Esophagus (tissue), 2 donors: ENCODE measurements around the gene SC5D. TPM values are rescaled to one million over a fixed set of nuclear protein-coding genes. Genes with fewer than 3 reads are reported as not detected.
A peak's percentile ranks its signal among the peaks of the same experiment; 100 is the strongest.

Source experiments
- H3K27ac ChIP-seq, 2 donors: one replicate each; pipeline ENCODE4 v1.5.1; 2013; ENCODE audit warnings: low read depth in 2 of 2, mild to moderate bottlenecking in 2 of 2, inconsistent platforms in 1 of 2, low read length in 1 of 2, moderate library complexity in 1 of 2
- H3K27me3 ChIP-seq, 2 donors: one replicate each; pipeline ENCODE4 v1.6.1; 2013; ENCODE audit warnings: low read length in 2 of 2, control low read depth in 1 of 2, mild to moderate bottlenecking in 1 of 2; ENCODE audit not compliant: insufficient read depth in 2 of 2, control insufficient read depth in 1 of 2
- H3K36me3 ChIP-seq, 2 donors: one replicate each; pipeline ENCODE4 v1.6.1; 2013; ENCODE audit warnings: low read length in 1 of 2; ENCODE audit not compliant: control insufficient read depth in 2 of 2, insufficient read depth in 2 of 2
- H3K4me1 ChIP-seq, 2 donors: one replicate each; pipeline ENCODE4 v1.6.1; 2013; ENCODE audit warnings: low read length in 1 of 2; ENCODE audit not compliant: control insufficient read depth in 2 of 2, insufficient read depth in 2 of 2
- H3K4me3 ChIP-seq, 2 donors: one replicate each; pipeline ENCODE4 v1.5.1; 2013; ENCODE audit warnings: low read length in 2 of 2, mild to moderate bottlenecking in 2 of 2, low read depth in 1 of 2, moderate library complexity in 1 of 2
- H3K9me3 ChIP-seq, 2 donors: one replicate each; pipeline ENCODE4 v1.6.1; 2013; ENCODE audit warnings: mild to moderate bottlenecking in 2 of 2, low read depth in 1 of 2, low read length in 1 of 2, moderate library complexity in 1 of 2; ENCODE audit not compliant: control insufficient read depth in 2 of 2, insufficient read depth in 1 of 2
- WGBS, 2 donors: extraction: QIAGEN DNeasy Blood & Tissue Kit; methylation state at CpG; one replicate each; pipeline ENCODE4 v1.1.7; 2013; 5-methylcytosine and 5-hydroxymethylcytosine counted together
- polyA plus RNA-seq, 2 donors: library from polyadenylated mRNA; stranded (reverse); fragments of 200-250 nt; gene quantifications; one replicate each; pipeline ENCODE4 v1.2.3, GENCODE V29; 2013
- donor health status: healthy with polysubstance abuse.
- donor health status: Bipolar disorder and iron deficiency.

Gene SC5D
- polyA plus RNA-seq, 2 donors: 37.2 to 40.6 TPM

DNA sequence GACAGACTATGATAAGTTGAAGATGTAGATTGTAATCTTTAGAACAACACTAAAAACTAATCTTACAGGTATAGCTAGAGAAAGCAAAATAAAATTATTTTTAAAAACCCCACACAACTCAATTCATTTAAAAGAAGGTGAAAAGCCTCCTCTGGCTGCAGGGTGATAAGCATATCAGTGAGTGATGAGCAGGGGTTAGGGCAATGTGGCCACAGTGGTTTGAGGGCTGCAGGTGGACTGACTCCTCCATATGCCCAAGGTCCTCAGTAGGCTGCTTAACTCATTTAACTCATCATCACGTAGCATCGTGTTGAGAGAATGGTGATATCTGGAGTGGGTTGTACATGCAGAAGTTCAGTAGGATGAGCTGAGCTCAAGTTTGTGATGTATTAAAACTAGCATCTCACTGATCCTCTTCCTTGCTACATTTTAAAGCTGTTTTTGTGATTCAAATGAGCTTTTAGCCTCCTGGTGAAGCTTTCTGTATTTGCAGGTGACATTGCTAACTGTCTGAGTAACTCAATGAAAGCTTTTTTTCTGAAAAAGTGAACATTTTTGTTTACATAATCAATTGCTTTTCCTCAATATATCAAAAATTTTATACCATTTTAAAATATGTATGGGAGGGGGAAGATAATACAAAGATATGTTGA is 37.0 kb upstream of the SC5D start:
- 82 to 86% methylated on average over 2 of the region's 2 CpGs for WGBS, 2 donors
- Histone ChIP-seq H3K27ac (no peak overlapping the region), H3K27me3 (no peaks in the 10 kb centered on the region), H3K4me3 (no peak overlapping the region), H3K9me3 (no peaks in the 10 kb centered on the region), H3K36me3 (no peaks in the 10 kb centered on the region), H3K4me1 (no peaks in the 10 kb centered on the region)

DNA sequence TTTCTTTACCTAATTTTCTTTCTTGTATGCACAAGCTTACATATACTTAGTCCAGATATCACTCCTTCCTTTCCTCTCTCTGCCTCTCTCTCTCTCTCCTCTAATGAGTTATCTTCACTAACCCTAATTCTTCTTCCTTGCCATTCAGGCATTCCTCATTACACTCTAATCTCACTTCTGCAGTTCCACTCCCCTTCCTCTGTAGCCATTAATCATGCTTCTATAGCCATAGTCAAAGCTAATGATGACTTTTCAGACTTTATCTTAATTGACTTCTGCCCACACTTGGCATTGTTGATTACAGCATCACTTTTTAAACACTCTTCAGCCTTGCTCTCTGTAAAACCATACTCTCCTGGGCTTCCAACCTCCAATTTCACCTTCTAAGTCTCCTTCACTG is 35.3 kb upstream of the SC5D start:
- Histone ChIP-seq H3K9me3 (no peaks in the 10 kb centered on the region), H3K36me3 (no peaks in the 10 kb centered on the region), H3K4me1 (no peaks in the 10 kb centered on the region), H3K4me3 (no peak overlapping the region), H3K27ac (no peak overlapping the region), H3K27me3 (no peaks in the 10 kb centered on the region)

DNA sequence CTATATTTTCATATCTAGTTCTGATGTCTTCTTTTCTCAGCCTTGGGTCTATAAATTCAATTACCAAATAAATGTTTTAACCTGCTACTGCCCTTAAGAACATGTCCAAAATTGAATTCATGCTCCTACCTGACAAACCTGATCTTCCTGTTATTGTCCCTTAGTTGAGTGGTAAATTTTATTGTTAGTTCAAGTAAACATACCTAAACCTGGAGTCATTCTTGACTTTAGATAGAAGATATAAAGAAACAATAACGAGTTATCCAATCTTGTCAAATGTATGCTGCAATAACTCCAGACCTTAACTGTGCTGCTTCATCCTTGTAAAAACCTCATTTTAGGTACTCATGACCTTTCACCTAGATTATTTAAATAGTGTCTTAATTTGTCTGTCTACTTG is 34.6 kb upstream of the SC5D start:
- WGBS, 2 donors: 44 to 50% methylated on average over 1 of the region's 1 CpG
- no peaks in the 10 kb centered on the region for H3K4me1 ChIP-seq
- no peaks in the 10 kb centered on the region for H3K9me3 ChIP-seq
- H3K4me3 ChIP-seq: no peak overlapping the region
- H3K27ac ChIP-seq: no peak overlapping the region
- H3K36me3 ChIP-seq: no peaks in the 10 kb centered on the region
- no peaks in the 10 kb centered on the region for H3K27me3 ChIP-seq

DNA sequence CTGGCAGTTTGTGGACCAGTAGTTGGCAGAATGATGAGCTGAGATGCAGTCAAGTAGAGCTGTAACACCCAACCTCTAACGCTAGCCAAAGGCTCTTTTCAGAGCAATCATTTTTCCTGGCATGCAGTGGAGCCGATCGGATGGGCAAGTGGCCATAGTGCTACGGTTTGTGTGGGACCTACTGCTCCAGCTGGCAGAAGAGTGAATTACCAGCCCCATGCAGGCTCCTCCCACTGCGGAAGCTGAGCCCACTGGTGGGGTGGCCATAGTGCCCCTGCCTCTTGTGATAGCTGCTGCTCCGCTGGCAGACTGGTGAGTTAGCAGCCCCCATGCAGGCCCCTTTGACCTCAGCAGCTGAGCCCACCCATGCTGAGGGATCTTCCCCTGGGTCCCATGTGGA is 27.0 kb upstream of the SC5D start:
- H3K27ac ChIP-seq: no peak overlapping the region
- H3K4me3 ChIP-seq: no peak overlapping the region
- H3K4me1 ChIP-seq: no peaks in the 10 kb centered on the region
- H3K36me3 ChIP-seq: no peaks in the 10 kb centered on the region
- 57 to 79% methylated on average over 6 of the region's 6 CpGs for WGBS, 2 donors
- no peaks in the 10 kb centered on the region for H3K27me3 ChIP-seq
- H3K9me3 ChIP-seq: no peaks in the 10 kb centered on the region

DNA sequence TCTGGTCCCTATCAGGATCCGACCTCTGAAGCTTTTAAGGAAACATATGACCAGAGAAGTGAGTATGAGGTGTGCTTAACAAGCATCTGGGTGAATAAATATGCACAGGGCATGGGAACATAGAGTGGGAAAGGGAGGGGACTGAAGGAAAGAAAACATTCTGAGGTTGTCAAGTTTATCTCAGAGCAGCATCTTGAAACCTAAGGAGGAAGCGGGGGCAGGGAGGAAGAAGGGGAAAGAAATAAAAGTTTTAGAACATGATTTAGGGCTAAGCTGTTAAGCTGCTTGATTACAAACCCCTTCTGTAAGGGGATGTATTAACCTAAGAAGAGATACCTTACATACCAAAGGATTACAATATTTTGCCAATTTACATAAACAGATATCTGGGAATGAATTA is 24.0 kb upstream of the SC5D start:
- Histone ChIP-seq H3K27me3 (no peaks in the 10 kb centered on the region), H3K4me1 (no peaks in the 10 kb centered on the region)
- WGBS, 2 donors: 23 to 38% methylated on average over 2 of the region's 2 CpGs

DNA sequence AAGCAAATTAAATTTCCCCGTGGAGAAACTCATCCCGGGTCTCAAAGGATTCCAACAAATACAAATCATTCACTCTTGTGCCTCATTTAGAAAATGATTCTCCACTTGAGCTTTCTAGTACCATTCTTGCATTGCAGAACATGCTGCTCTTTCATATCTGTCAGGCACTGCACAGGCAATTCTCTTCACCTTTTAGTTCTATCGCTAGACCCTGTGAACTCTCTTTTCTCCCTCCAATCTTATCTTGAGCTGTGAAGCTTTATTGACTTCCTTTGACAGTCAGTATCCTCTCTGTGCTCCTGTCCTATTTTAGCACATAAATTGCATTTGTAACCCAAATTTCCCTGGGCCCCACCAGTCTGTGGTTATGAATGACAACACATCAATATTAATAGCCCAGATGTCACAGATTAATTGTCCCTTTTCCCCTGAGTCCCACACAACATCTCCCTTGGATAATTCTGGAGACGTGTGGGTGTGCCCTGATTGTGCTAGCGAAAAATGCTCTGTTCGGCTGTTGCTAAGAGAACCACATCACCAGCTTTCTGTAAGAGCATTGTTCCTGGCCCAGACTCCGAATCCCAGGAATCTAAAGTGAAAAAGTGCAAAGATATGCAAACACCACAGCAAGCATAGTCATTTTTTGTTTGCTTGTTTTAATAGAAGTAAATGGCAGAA is 22.4 kb upstream of the SC5D start:
- no peaks in the 10 kb centered on the region for H3K27me3 ChIP-seq
- WGBS, 2 donors: 60 to 65% methylated on average over 7 of the region's 7 CpGs
- no peaks in the 10 kb centered on the region for H3K36me3 ChIP-seq
- no peak overlapping the region for H3K27ac ChIP-seq
- H3K9me3 ChIP-seq: no peaks in the 10 kb centered on the region
- H3K4me1 ChIP-seq: no peaks in the 10 kb centered on the region
- H3K4me3 ChIP-seq: no peak overlapping the region

More for the DNA sequence above, 24.0 kb upstream of the SC5D start:
- no peaks in the 10 kb centered on the region for H3K9me3 ChIP-seq
- no peak overlapping the region for H3K27ac ChIP-seq
- H3K36me3 ChIP-seq: no peaks in the 10 kb centered on the region
- H3K4me3 ChIP-seq: no peak overlapping the region

DNA sequence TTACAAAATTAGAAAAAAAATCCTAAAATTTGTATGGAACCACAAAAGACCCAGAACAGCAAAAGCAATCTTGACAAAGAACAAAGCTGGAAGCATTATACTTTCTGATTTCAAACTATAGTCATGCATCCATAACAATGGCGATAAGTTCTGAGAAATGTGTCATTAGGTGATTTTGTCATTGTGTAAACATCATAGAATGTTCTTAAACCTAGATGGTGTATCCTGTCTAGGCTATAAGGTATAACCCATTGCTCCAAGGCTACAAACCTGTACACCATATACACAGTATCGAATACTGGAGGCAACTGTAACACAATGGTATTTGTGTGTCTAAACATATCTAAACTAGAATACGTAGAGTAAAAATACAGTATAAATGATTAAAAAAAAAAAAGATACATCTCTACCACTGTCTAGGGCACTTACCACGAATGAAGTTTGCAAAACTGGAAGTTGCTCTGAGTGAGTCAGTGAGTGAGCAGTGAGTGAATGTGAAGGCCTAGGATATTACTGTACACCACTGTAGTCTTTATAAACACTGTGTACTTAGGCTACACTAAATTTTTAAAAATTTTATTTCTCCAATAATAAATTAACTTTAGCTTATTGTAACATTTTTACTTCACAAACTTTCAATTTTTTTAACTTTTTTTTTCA is 18.1 kb upstream of the SC5D start:
- no peak overlapping the region for H3K27ac ChIP-seq
- no peaks in the 10 kb centered on the region for H3K9me3 ChIP-seq
- H3K4me1 ChIP-seq: no peaks in the 10 kb centered on the region
- no peaks in the 10 kb centered on the region for H3K27me3 ChIP-seq
- H3K4me3 ChIP-seq: no peak overlapping the region
- H3K36me3 ChIP-seq: no peaks in the 10 kb centered on the region
- 77 to 82% methylated on average over 4 of the region's 4 CpGs for WGBS, 2 donors

DNA sequence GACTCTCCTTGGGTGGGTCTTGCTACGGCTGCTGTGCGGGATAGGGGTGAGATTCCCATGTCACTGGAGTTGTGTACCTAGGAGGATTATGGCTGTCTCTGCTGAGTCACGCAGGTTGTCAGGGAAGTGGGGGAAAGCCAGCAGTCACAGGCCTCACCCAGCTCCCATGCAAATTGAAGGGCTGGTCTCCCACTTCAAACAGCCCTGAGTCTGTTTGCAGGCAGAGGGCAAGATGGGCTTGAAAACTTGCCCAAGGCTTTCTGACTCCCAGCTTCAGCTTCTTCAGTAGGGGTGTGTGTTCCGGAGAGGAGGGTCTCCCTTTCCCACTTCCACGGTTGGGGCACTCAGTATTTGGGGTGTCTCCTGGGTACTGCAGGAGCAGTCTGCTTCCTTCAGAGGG is 10.9 kb upstream of the SC5D start:
- H3K4me3 ChIP-seq: no peak overlapping the region
- H3K36me3 ChIP-seq: no peaks in the 10 kb centered on the region
- H3K27ac ChIP-seq: peak overlapping the region; percentile 77 to 92
- H3K4me1 ChIP-seq: no peaks in the 10 kb centered on the region
- no peaks in the 10 kb centered on the region for H3K27me3 ChIP-seq
- H3K9me3 ChIP-seq: no peaks in the 10 kb centered on the region
- WGBS, 2 donors: 72 to 79% methylated on average over 5 of the region's 5 CpGs

DNA sequence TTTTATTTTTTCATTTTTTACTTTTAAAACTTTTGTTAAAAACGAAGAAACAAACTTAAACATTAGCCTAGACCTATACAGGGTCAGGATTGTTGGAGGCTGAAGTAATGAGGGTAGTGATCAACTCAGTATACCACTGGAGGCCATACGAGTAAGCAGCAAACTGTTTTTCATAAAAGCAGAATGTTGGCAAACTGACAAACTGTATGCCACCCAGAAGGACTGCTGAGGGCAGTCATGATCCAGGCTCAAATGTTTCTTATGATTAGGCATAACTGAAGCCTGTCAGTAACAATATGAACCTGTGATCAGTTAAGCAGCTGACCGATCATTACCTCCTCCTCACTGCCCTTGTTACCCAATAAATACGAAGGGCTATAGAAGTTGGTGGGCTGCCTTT is 10.2 kb upstream of the SC5D start:
- H3K4me1 ChIP-seq: no peaks in the 10 kb centered on the region
- H3K27me3 ChIP-seq: no peaks in the 10 kb centered on the region
- no peak overlapping the region for H3K27ac ChIP-seq

More for the DNA sequence above, 10.2 kb upstream of the SC5D start:
- Histone ChIP-seq H3K4me3 (no peak overlapping the region), H3K9me3 (no peaks in the 10 kb centered on the region), H3K36me3 (no peaks in the 10 kb centered on the region)
- WGBS, 2 donors: 58 to 67% methylated on average over 4 of the region's 4 CpGs
